Subcutaneous abdominal adipose tissue (tissue), 5 donors: ENCODE measurements around the gene PCYT2.

Source experiments
- H3K27ac ChIP-seq: one replicate; pipeline ENCODE4 v1.7.0; 2013; ENCODE audit warnings: low read depth, mild to moderate bottlenecking, inconsistent platforms, low read length, moderate library complexity
- H3K27me3 ChIP-seq, 5 donors: one replicate each; pipeline ENCODE4 v1.7.0; 2013; ENCODE audit warnings: low read length in 5 of 5, inconsistent platforms in 1 of 5; ENCODE audit not compliant: control insufficient read depth in 5 of 5, insufficient read depth in 4 of 5
- H3K36me3 ChIP-seq, 5 donors: one replicate each; pipeline ENCODE4 v1.7.0; 2013; ENCODE audit warnings: low read length in 5 of 5; ENCODE audit not compliant: control insufficient read depth in 5 of 5, insufficient read depth in 5 of 5
- H3K4me1 ChIP-seq, 5 donors: one replicate each; pipeline ENCODE4 v1.7.0; 2013; ENCODE audit warnings: low read length in 5 of 5, mild to moderate bottlenecking in 3 of 5, moderate library complexity in 1 of 5; ENCODE audit not compliant: control insufficient read depth in 5 of 5, insufficient read depth in 5 of 5
- H3K4me3 ChIP-seq, 5 donors: one replicate each; pipeline ENCODE4 v1.7.0; 2013; ENCODE audit warnings: low read length in 5 of 5, low read depth in 1 of 5
- H3K9ac ChIP-seq, 5 donors: one replicate each; pipeline ENCODE4 v1.7.0; 2013; ENCODE audit warnings: low read length in 5 of 5, mild to moderate bottlenecking in 4 of 5, moderate library complexity in 3 of 5
- H3K9me3 ChIP-seq, 5 donors: one replicate each; pipeline ENCODE4 v1.7.0; 2013; ENCODE audit warnings: low read length in 5 of 5; ENCODE audit not compliant: control insufficient read depth in 5 of 5
- donor health status: healthy.
- donor health status: healthy.
- donor health status: healthy.
- donor health status: healthy.
- donor health status: healthy.

The PCYT2 gene

GRCh38 chr17:81888105-81888987 is 22.9 kb downstream of the PCYT2 start:
- Histone ChIP-seq H3K4me1 (peaks cover 5 to 37% (median 34%) of the 10 kb centered on the region in 5 donors), H3K27ac (no peak overlapping the region), H3K4me3 (no peak overlapping the region), H3K36me3 (peaks cover 0 to 57% (median 44%) of the 10 kb centered on the region in 5 donors), H3K27me3 (no peaks in the 10 kb centered on the region), H3K9ac (no peak overlapping the region), H3K9me3 (no peaks in the 10 kb centered on the region)

- Histone ChIP-seq H3K36me3 (peaks cover 0 to 63% (median 44%) of the 10 kb centered on the region in 5 donors), H3K27ac (no peak overlapping the region), H3K4me1 (peaks cover 5 to 27% (median 23%) of the 10 kb centered on the region in 5 donors)
Observed at GRCh38 chr17:81885869-81886548, 25.2 kb downstream of the PCYT2 start.

GRCh38 chr17:81885454-81885853 is 25.7 kb downstream of the PCYT2 start:
- no peak overlapping the region for H3K4me3 ChIP-seq
- H3K27ac ChIP-seq = no peak overlapping the region
- H3K9ac ChIP-seq = no peak overlapping the region
- no peaks in the 10 kb centered on the region for H3K27me3 ChIP-seq
- H3K9me3 ChIP-seq = no peaks in the 10 kb centered on the region
- peaks cover 3 to 22% (median 19%) of the 10 kb centered on the region in 5 donors for H3K4me1 ChIP-seq
- peaks cover 0 to 67% (median 44%) of the 10 kb centered on the region in 5 donors for H3K36me3 ChIP-seq

More at GRCh38 chr17:81885869-81886548, 25.2 kb downstream of the PCYT2 start:
- Histone ChIP-seq H3K4me3 (no peak overlapping the region), H3K27me3 (no peaks in the 10 kb centered on the region), H3K9ac (no peak overlapping the region), H3K9me3 (no peaks in the 10 kb centered on the region)

- Histone ChIP-seq H3K27ac (no peak overlapping the region), H3K9ac (no peak overlapping the region)
Observed at GRCh38 chr17:81884968-81885367, 26.2 kb downstream of the PCYT2 start.

GRCh38 chr17:81884520-81884919 is 26.7 kb downstream of the PCYT2 start:
- Histone ChIP-seq H3K4me1 (peaks cover 0 to 13% (median 10%) of the 10 kb centered on the region in 5 donors), H3K27me3 (no peaks in the 10 kb centered on the region), H3K9ac (no peak overlapping the region), H3K4me3 (no peak overlapping the region), H3K27ac (no peak overlapping the region), H3K36me3 (peaks cover 0 to 69% (median 42%) of the 10 kb centered on the region in 5 donors), H3K9me3 (no peaks in the 10 kb centered on the region)

More at GRCh38 chr17:81884968-81885367, 26.2 kb downstream of the PCYT2 start:
- H3K4me3 ChIP-seq = no peak overlapping the region
- no peaks in the 10 kb centered on the region for H3K27me3 ChIP-seq
- H3K4me1 ChIP-seq = peaks cover 0 to 17% (median 14%) of the 10 kb centered on the region in 5 donors
- H3K9me3 ChIP-seq = no peaks in the 10 kb centered on the region
- peaks cover 0 to 70% (median 44%) of the 10 kb centered on the region in 5 donors for H3K36me3 ChIP-seq

GRCh38 chr17:81879121-81879520 is 32.1 kb downstream of the PCYT2 start:
- Histone ChIP-seq H3K36me3 (peaks cover 0 to 27% (median 11%) of the 10 kb centered on the region in 5 donors), H3K27me3 (no peaks in the 10 kb centered on the region), H3K4me3 (no peak overlapping the region), H3K9me3 (no peaks in the 10 kb centered on the region), H3K9ac (no peak overlapping the region), H3K27ac (no peak overlapping the region), H3K4me1 (peaks cover 0 to 6% (median 3%) of the 10 kb centered on the region in 5 donors)

GRCh38 chr17:81878294-81878693 is 32.9 kb downstream of the PCYT2 start:
- peaks cover 0 to 5% (median 3%) of the 10 kb centered on the region in 5 donors for H3K4me1 ChIP-seq
- H3K9ac ChIP-seq = no peak overlapping the region
- peaks cover 0 to 24% (median 11%) of the 10 kb centered on the region in 5 donors for H3K36me3 ChIP-seq
- no peak overlapping the region for H3K27ac ChIP-seq
- H3K4me3 ChIP-seq = no peak overlapping the region
- no peaks in the 10 kb centered on the region for H3K9me3 ChIP-seq
- H3K27me3 ChIP-seq = no peaks in the 10 kb centered on the region

GRCh38 chr17:81877569-81877968 is 33.6 kb downstream of the PCYT2 start:
- Histone ChIP-seq H3K27me3 (no peaks in the 10 kb centered on the region), H3K27ac (no peak overlapping the region), H3K36me3 (peaks cover 0 to 21% (median 11%) of the 10 kb centered on the region in 5 donors), H3K4me3 (no peak overlapping the region), H3K4me1 (peaks cover 0 to 6% (median 5%) of the 10 kb centered on the region in 5 donors), H3K9me3 (no peaks in the 10 kb centered on the region), H3K9ac (no peak overlapping the region)

- Histone ChIP-seq H3K4me1 (peaks cover 0 to 48% (median 44%) of the 10 kb centered on the region in 5 donors), H3K36me3 (peaks cover 0 to 26% (median 20%) of the 10 kb centered on the region in 5 donors), H3K27me3 (no peaks in the 10 kb centered on the region), H3K27ac (peak overlapping the region; percentile 99), H3K9me3 (no peaks in the 10 kb centered on the region), H3K4me3 (peak overlapping the region in 4 of 5 donors; percentile 79 to 89 (median 83)), H3K9ac (peak overlapping the region; percentile 85 to 98 (median 93))
Observed at GRCh38 chr17:81871387-81872230, 39.6 kb downstream of the PCYT2 start.
